Measurements from ENCODE around the gene HDAC10.

The HDAC10 gene

GRCh38 chr22:50259302-50259701 lies 8.2 kb upstream of the HDAC10 start:
- in situ Hi-C loops (cut with HindIII; ENCODE audit: low sequenced_read_pairs): no loop called here
- TF ChIP-seq CTCF (IDR thresholded peaks at IDR 0.05; ENCODE audit: low read depth, low read length, missing control alignments): no peak
- no peak for DNase-seq (ENCODE audit: low read depth)
- H3K4me3 ChIP-seq (ENCODE audit: low read depth, low read length): no peak overlapping the region

GRCh38 chr22:50258361-50259292 lies 7.6 kb upstream of the HDAC10 start:
- H3K4me3 ChIP-seq (ENCODE audit: low read depth, low read length): no peak overlapping the region
- no peak for TF ChIP-seq CTCF (IDR thresholded peaks at IDR 0.05; ENCODE audit: low read depth, low read length, missing control alignments)
- in situ Hi-C loops (cut with HindIII; ENCODE audit: low sequenced_read_pairs): no loop called here
- DNase-seq (ENCODE audit: low read depth): no peak

- no peak for DNase-seq (ENCODE audit: low read depth)
- in situ Hi-C loops (cut with HindIII; ENCODE audit: low sequenced_read_pairs): no loop called here
- H3K4me3 ChIP-seq (ENCODE audit: low read depth, low read length): no peak overlapping the region
- TF ChIP-seq CTCF (IDR thresholded peaks at IDR 0.05; ENCODE audit: low read depth, low read length, missing control alignments): no peak
Observed at GRCh38 chr22:50257451-50258360, 6.6 kb upstream of the HDAC10 start.

- TF ChIP-seq CTCF (IDR thresholded peaks at IDR 0.05; ENCODE audit: low read depth, low read length, missing control alignments): no peak
- DNase-seq (ENCODE audit: low read depth): no peak
- in situ Hi-C loops (cut with HindIII; ENCODE audit: low sequenced_read_pairs): no loop called here
- H3K4me3 ChIP-seq (ENCODE audit: low read depth, low read length): no peak overlapping the region
Observed at GRCh38 chr22:50257041-50257440, 6.0 kb upstream of the HDAC10 start.

- DNase-seq (ENCODE audit: low read depth): no peak
- in situ Hi-C loops (cut with HindIII; ENCODE audit: low sequenced_read_pairs): no loop called here
- TF ChIP-seq CTCF (IDR thresholded peaks at IDR 0.05; ENCODE audit: low read depth, low read length, missing control alignments): no peak
- H3K4me3 ChIP-seq (ENCODE audit: low read depth, low read length): no peak overlapping the region
Observed at GRCh38 chr22:50256258-50256862, 5.3 kb upstream of the HDAC10 start.

- TF ChIP-seq CTCF (IDR thresholded peaks at IDR 0.05; ENCODE audit: low read depth, low read length, missing control alignments): no peak
- no peak for DNase-seq (ENCODE audit: low read depth)
- no peak overlapping the region for H3K4me3 ChIP-seq (ENCODE audit: low read depth, low read length)
- in situ Hi-C loops (cut with HindIII; ENCODE audit: low sequenced_read_pairs): no loop called here
Observed at GRCh38 chr22:50255607-50256006, 4.5 kb upstream of the HDAC10 start.
